IMR-90 (cell line): Measurements from ENCODE around the gene PDZRN3. TPM values are rescaled to one million over a fixed set of nuclear protein-coding genes. Genes with fewer than 3 reads are reported as not detected.

Experiments used
- ATAC-seq: fragments of 200-7000 bp; cut with Tn5 transposase; 2 replicates; pipeline ENCODE4 v1.9.1; 2020; ENCODE audit warnings: low read depth, mild to moderate bottlenecking, moderate library complexity
- BruUV-seq: library from RNA; stranded (reverse); fragments of 400-500 nt; replicated peaks from 2 replicates; lab custom pipeline; 2021; lab: Mats Ljungman, UMichigan
- CTCF ChIA-PET: fragments of 300-600 bp; formaldehyde crosslinking; extraction: SDS; loops from one replicate; lab custom pipeline; 2021; ENCODE audit warnings: antibody characterized with exemption; lab: Yijun Ruan, JAX
- POLR2A ChIA-PET: fragments of 300-600 bp; sonication (Branson Sonifier 250); formaldehyde crosslinking; loops from one replicate; lab custom pipeline; 2022; ENCODE audit warnings: antibody characterized with exemption; ENCODE audit not compliant: unreplicated experiment; lab: Charles Lee
- DNase-seq: peaks from one replicate; pipeline ENCODE4 v3.0.0; 2013
- H2AFZ ChIP-seq: replicated peaks from 2 replicates; pipeline ENCODE3; 2013; ENCODE audit warnings: low read length, mild to moderate bottlenecking; ENCODE audit not compliant: poor library complexity
- H2AK5ac ChIP-seq: 2 replicates; pipeline ENCODE4 v1.6.1; 2013; ENCODE audit warnings: low read depth, low read length, inconsistent platforms
- H2AK9ac ChIP-seq: replicated peaks from 2 replicates; pipeline ENCODE3; 2013; ENCODE audit warnings: mild to moderate bottlenecking, low read depth, low read length, moderate library complexity; ENCODE audit not compliant: poor library complexity
- H2BK120ac ChIP-seq: 2 replicates; pipeline ENCODE4 v1.6.1; 2013; ENCODE audit warnings: low read depth, low read length, inconsistent platforms
- H2BK15ac ChIP-seq: 3 replicates; pipeline ENCODE4 v1.6.1; 2013; ENCODE audit warnings: low read depth, low read length, inconsistent platforms
- H2BK20ac ChIP-seq: 2 replicates; pipeline ENCODE4 v1.6.1; 2013; ENCODE audit warnings: low read depth, mild to moderate bottlenecking, inconsistent platforms, low read length, moderate library complexity
- H2BK5ac ChIP-seq: 2 replicates; pipeline ENCODE4 v1.6.1; 2013; ENCODE audit warnings: mild to moderate bottlenecking, low read depth, low read length, inconsistent platforms; ENCODE audit not compliant: poor library complexity, severe bottlenecking
- H3K14ac ChIP-seq: replicated peaks from 2 replicates; pipeline ENCODE4 v1.6.1; 2013; ENCODE audit warnings: low read depth, low read length, inconsistent platforms
- H3K18ac ChIP-seq: 2 replicates; pipeline ENCODE4 v1.6.1; 2013; ENCODE audit warnings: low read depth, low read length, control low read depth
- H3K23ac ChIP-seq: 2 replicates; pipeline ENCODE4 v1.6.1; 2013; ENCODE audit warnings: low read depth, low read length, inconsistent platforms
- H3K27ac ChIP-seq: 2 replicates; pipeline ENCODE4 v1.5.1; 2013; ENCODE audit warnings: mild to moderate bottlenecking, control low read depth, low read length; ENCODE audit not compliant: insufficient read depth
- H3K27me3 ChIP-seq: 2 replicates; pipeline ENCODE4 v1.6.1; 2013; ENCODE audit warnings: low read length; ENCODE audit not compliant: control insufficient read depth, insufficient read depth
- H3K36me3 ChIP-seq: 2 replicates; pipeline ENCODE4 v1.6.1; 2013; ENCODE audit warnings: low read length, mixed read lengths; ENCODE audit not compliant: control insufficient read depth, insufficient read depth
- H3K4ac ChIP-seq: 2 replicates; pipeline ENCODE4 v1.6.1; 2013; ENCODE audit warnings: low read depth, low read length, inconsistent platforms
- H3K4me1 ChIP-seq: 2 replicates; pipeline ENCODE4 v1.6.1; 2013; ENCODE audit warnings: low read length, mixed read lengths; ENCODE audit not compliant: control insufficient read depth, insufficient read depth
- H3K4me2 ChIP-seq: 2 replicates; pipeline ENCODE4 v1.6.1; 2013; ENCODE audit warnings: low read depth, mild to moderate bottlenecking, control low read depth, low read length, moderate library complexity
- H3K4me3 ChIP-seq: 2 replicates; pipeline ENCODE4 v1.5.1; 2013; ENCODE audit warnings: low read depth, mild to moderate bottlenecking, control low read depth, low read length, moderate library complexity; ENCODE audit not compliant: insufficient read depth
- H3K56ac ChIP-seq: 2 replicates; pipeline ENCODE4 v1.6.1; 2013; ENCODE audit warnings: low read length, inconsistent platforms; ENCODE audit not compliant: insufficient read depth; ENCODE audit errors: extremely low read depth
- H3K79me1 ChIP-seq, 2 experiments: 2 replicates each; pipeline ENCODE4 v1.6.1; 2013; ENCODE audit warnings: low read length in 2 of 2, inconsistent platforms in 1 of 2, low read depth in 1 of 2
- H3K9ac ChIP-seq: 2 replicates; pipeline ENCODE4 v1.6.1; 2013; ENCODE audit warnings: low read depth, low read length, control low read depth
- H3K9me1 ChIP-seq: 2 replicates; pipeline ENCODE4 v1.6.1; 2013; ENCODE audit warnings: low read length, inconsistent platforms; ENCODE audit not compliant: insufficient read depth
- H3K9me3 ChIP-seq: 2 replicates; pipeline ENCODE4 v1.6.1; 2013; ENCODE audit warnings: low read length; ENCODE audit not compliant: control insufficient read depth, insufficient read depth
- H4K20me1 ChIP-seq: 2 replicates; pipeline ENCODE4 v1.6.1; 2013; ENCODE audit warnings: low read length, inconsistent platforms; ENCODE audit not compliant: insufficient read depth
- H4K5ac ChIP-seq: 2 replicates; pipeline ENCODE4 v1.6.1; 2013; ENCODE audit warnings: mild to moderate bottlenecking, low read depth, low read length, control low read depth
- H4K8ac ChIP-seq, 2 experiments: 2 replicates each; pipeline ENCODE4 v1.6.1; 2013; ENCODE audit warnings: low read depth in 2 of 2, low read length in 2 of 2, control low read depth in 1 of 2, inconsistent platforms in 1 of 2
- H4K91ac ChIP-seq: 2 replicates; pipeline ENCODE4 v1.6.1; 2013; ENCODE audit warnings: low read depth, low read length, inconsistent platforms; ENCODE audit not compliant: insufficient read depth
- BHLHE40 ChIP-seq: fragments of 150-350 bp; IDR thresholded peaks from 2 replicates; pipeline ENCODE4 v1.6.1; 2016; ENCODE audit warnings: mild to moderate bottlenecking, low read depth, low read length
- CEBPB ChIP-seq: IDR thresholded peaks from 2 replicates; pipeline ENCODE4 v1.6.1; 2012; ENCODE audit warnings: low read depth, low read length, improper control_type of control experiment
- CHD1 ChIP-seq: IDR thresholded peaks from 2 replicates; pipeline ENCODE4 v1.6.1; 2012; ENCODE audit warnings: low read depth, low read length, improper control_type of control experiment
- CTCF ChIP-seq: conservative IDR thresholded peaks from 2 replicates; pipeline ENCODE4 v1.5.1; 2012; ENCODE audit warnings: mild to moderate bottlenecking, low read depth, low read length, improper control_type of control experiment
- ELK1 ChIP-seq: fragments of 150-350 bp; IDR thresholded peaks from 2 replicates; pipeline ENCODE4 v1.6.1; 2016; ENCODE audit warnings: low read depth, mild to moderate bottlenecking, low read length, moderate library complexity, borderline replicate concordance
- FOS ChIP-seq: fragments of 150-350 bp; IDR thresholded peaks from 2 replicates; pipeline ENCODE4 v1.6.1; 2016; ENCODE audit warnings: low read depth, low read length
- MAFK ChIP-seq: IDR thresholded peaks from 2 replicates; pipeline ENCODE4 v1.6.1; 2012; ENCODE audit warnings: low read depth, low read length, improper control_type of control experiment
- MAZ ChIP-seq: IDR thresholded peaks from 2 replicates; pipeline ENCODE4 v1.6.1; 2012; ENCODE audit warnings: low read depth, mild to moderate bottlenecking, low read length, improper control_type of control experiment, moderate library complexity, borderline replicate concordance
- MXI1 ChIP-seq: IDR thresholded peaks from 2 replicates; pipeline ENCODE4 v1.6.1; 2012; ENCODE audit warnings: low read depth, mild to moderate bottlenecking, low read length, moderate library complexity, borderline replicate concordance
- NFE2L2 ChIP-seq: fragments of 150-350 bp; IDR thresholded peaks from 2 replicates; pipeline ENCODE4 v1.6.1; 2016; ENCODE audit warnings: low read depth, mild to moderate bottlenecking, low read length
- POLR2A ChIP-seq: IDR thresholded peaks from 2 replicates; pipeline ENCODE4 v1.6.1; 2012; ENCODE audit warnings: mild to moderate bottlenecking, low read depth, low read length
- RAD21 ChIP-seq: IDR thresholded peaks from 2 replicates; pipeline ENCODE4 v1.6.1; 2012; ENCODE audit warnings: low read length, improper control_type of control experiment
- RCOR1 ChIP-seq: IDR thresholded peaks from 2 replicates; pipeline ENCODE4 v1.6.1; 2012; ENCODE audit warnings: mild to moderate bottlenecking, low read length, improper control_type of control experiment; ENCODE audit not compliant: insufficient replicate concordance
- RFX5 ChIP-seq: IDR thresholded peaks from 2 replicates; pipeline ENCODE4 v1.8.0; 2012; ENCODE audit warnings: low read depth, mild to moderate bottlenecking, low read length, moderate library complexity
- SMC3 ChIP-seq: fragments of 150-350 bp; IDR thresholded peaks from 2 replicates; pipeline ENCODE4 v1.6.1; 2016; ENCODE audit warnings: low read depth, mild to moderate bottlenecking, antibody characterized with exemption, low read length, moderate library complexity
- WGBS, 2 experiments: methylation state at CpG; one replicate each; pipeline versions ENCODE4 v1.1.5 to v1.1.7; 2013; ENCODE audit warnings: missing lambda C conversion rate in 2 of 2; ENCODE audit not compliant: insufficient read length in 1 of 2; ENCODE audit errors: extremely low coverage in 2 of 2; 5-methylcytosine and 5-hydroxymethylcytosine counted together
- dilution Hi-C: fragments of 300-500 bp; cut with HindIII; formaldehyde crosslinking; loops from one replicate; pipeline ENCODE4 v1.14.3; 2018; ENCODE audit warnings: low sequenced_read_pairs; ENCODE audit not compliant: unreplicated experiment
- in situ Hi-C: fragments of 300-500 bp; cut with MboI; formaldehyde crosslinking; loops from 3 replicates; pipeline ENCODE4 v1.14.3; 2019; ENCODE audit warnings: low sequenced_read_pairs, inconsistent platforms, mixed read lengths
- intact Hi-C: fragments of 100-400 bp; cut with micrococcal nuclease; formaldehyde crosslinking; loops from 2 replicates; pipeline ENCODE4 v1.10.0; 2022
- polyA plus RNA-seq, 3 experiments: library from polyadenylated mRNA; depleted of rRNA; stranded (reverse); fragments of >200 nt; gene quantifications; 2 replicates each; pipeline ENCODE4 v1.2.3, GENCODE V29; 2012; ENCODE audit warnings: low replicate concordance in 1 of 3
- total RNA-seq: library from RNA; depleted of rRNA; stranded (reverse); fragments of >200 nt; gene quantifications from 2 replicates; pipeline ENCODE4 v1.2.3, GENCODE V29; 2012
- TF ChIP-seq, protein P1 (sequence below): fragments of 150-350 bp; IDR thresholded peaks from 2 replicates; pipeline ENCODE4 v1.6.1; 2017; ENCODE audit warnings: mild to moderate bottlenecking, antibody characterized with exemption, low read length, low read depth

Gene PDZRN3
- total and polyA plus RNA-seq, 2 of the 4 experiments (the other 2 are of a cell fraction): 9.4 to 17.0 TPM

GRCh38 chr3:73601011-73601410 lies 23.7 kb downstream of the PDZRN3 start:
- H2AK5ac ChIP-seq: peak overlapping the region; percentile 40; the same call in 1 of the 2 replicates
- H3K4me1 ChIP-seq: peaks cover 14% of the 10 kb centered on the region
- no peak overlapping the region for H3K56ac ChIP-seq
- no peak overlapping the region for H3K27ac ChIP-seq
- intact Hi-C loops (loop anchor here (5.0 kb wide), 1 partner anchor 89 kb away; no protein-coding TSS in a partner anchor), dilution Hi-C loops (loop anchor here (25.0 kb wide), 1 partner anchor 89 kb away; no protein-coding TSS in a partner anchor), in situ Hi-C loops (loop anchor here (25.0 kb wide), 1 partner anchor 89 kb away; no protein-coding TSS in a partner anchor)
- H3K9me1 ChIP-seq: peaks cover 13% of the 10 kb centered on the region
- H3K23ac ChIP-seq: no peak overlapping the region; the same call in 1 of the 2 replicates
- no peak overlapping the region for H4K8ac ChIP-seq
- H2AK9ac ChIP-seq: no peak overlapping the region
- no CpG with 5 or more reads among the region's 4 CpGs for WGBS, 2 experiments
- H3K4ac ChIP-seq: peak overlapping the region; percentile 22; the same call in 1 of the 2 replicates
- H3K27me3 ChIP-seq: no peaks in the 10 kb centered on the region
- BruUV-seq: no TSS peak
- no peak overlapping the region for H3K4me2 ChIP-seq
- H3K4me3 ChIP-seq: no peak overlapping the region
- peaks cover 8% of the 10 kb centered on the region; the same call in 1 of the 2 replicates for H4K20me1 ChIP-seq
- H2BK15ac ChIP-seq: no peak overlapping the region
- peak overlapping the region; percentile 5; the same call in 1 of the 2 replicates for H3K14ac ChIP-seq
- no peak overlapping the region for H2BK5ac ChIP-seq
- H4K5ac ChIP-seq: peak overlapping the region; percentile 10
- ChIA-PET POLR2A (no interaction called here), CTCF (no interaction called here)
- H2AFZ ChIP-seq: no peak overlapping the region
- TF ChIP-seq RFX5 (no peak), CTCF (no peak), FOS (no peak), MAZ (no peak), BHLHE40 (no peak), RCOR1 (no peak), SMC3 (no peak), RAD21 (no peak), NFE2L2 (no peak), CHD1 (no peak), POLR2A (no peak), MXI1 (no peak), MAFK (no peak), ELK1 (no peak), CEBPB (no peak)
- TF ChIP-seq, protein P1, sequence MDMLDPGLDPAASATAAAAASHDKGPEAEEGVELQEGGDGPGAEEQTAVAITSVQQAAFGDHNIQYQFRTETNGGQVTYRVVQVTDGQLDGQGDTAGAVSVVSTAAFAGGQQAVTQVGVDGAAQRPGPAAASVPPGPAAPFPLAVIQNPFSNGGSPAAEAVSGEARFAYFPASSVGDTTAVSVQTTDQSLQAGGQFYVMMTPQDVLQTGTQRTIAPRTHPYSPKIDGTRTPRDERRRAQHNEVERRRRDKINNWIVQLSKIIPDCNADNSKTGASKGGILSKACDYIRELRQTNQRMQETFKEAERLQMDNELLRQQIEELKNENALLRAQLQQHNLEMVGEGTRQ: no peak
- H3K18ac ChIP-seq: peak overlapping the region; percentile 27; the same call in 1 of the 2 replicates
- no peak overlapping the region for H4K91ac ChIP-seq
- ATAC-seq: no peak
- H3K9ac ChIP-seq: no peak overlapping the region
- H2BK20ac ChIP-seq: no peak overlapping the region
- peaks cover 16% of the 10 kb centered on the region for H3K36me3 ChIP-seq
- DNase-seq: peak; percentile 31
- H3K79me1 ChIP-seq: peaks cover 0 to 14% of the 10 kb centered on the region in 2 experiments; a peak in 3 of 4 replicates
- no peak overlapping the region for H2BK120ac ChIP-seq
- no peaks in the 10 kb centered on the region for H3K9me3 ChIP-seq
